Measurements from ENCODE around the gene RGS9.

The RGS9 gene

DNA sequence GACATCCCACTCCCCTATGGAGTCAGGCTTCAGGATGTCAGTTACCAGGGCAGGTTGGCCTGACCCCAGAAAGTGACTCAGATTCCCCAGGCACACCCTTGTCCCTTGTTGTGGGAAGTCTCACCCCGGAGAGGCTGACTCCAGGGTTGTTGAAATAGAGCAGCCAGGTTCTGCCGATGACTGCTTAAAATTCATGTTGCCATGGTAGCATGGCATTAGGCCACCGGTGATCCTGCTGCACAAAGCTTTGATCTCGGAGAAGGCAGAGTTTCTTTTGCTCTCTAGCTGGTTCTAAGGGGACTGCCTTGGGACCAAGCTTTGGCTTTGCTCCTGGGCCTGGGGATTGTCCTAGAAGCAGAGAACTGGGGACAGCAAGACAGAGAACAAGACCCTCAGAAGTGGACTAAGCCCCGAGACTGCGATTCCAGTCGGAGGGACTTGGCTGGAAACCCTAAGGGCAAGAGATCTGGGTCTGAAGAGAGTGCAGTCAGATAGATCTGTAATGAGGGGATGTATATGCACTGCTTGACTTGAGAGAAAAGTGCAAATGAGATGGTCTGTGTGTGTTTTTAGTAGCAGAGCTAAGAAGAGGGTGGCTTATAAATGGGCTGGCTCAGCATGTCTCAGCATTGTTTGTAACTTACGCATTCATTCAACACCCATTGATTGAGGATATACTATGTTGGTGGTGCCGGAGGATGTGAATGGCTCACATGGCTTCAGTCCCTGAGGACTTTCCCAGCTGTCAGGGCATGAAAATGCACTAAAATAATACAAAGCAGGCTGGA lies 106.9 kb downstream of the RGS9 start:
- Histone ChIP-seq H3K4me1 (ENCODE audit: control insufficient read depth in 1 of 2, insufficient read depth in 1 of 2, low read depth in 1 of 2, low read length in 1 of 2) (no peaks in the 10 kb centered on the region), H3K27me3 (peaks cover 52% of the 10 kb centered on the region), H3K27ac (no peak overlapping the region), H3K4me3 (ENCODE audit: low read depth in 1 of 2, low read length in 1 of 2) (no peak overlapping the region), H3K9me3 (no peaks in the 10 kb centered on the region), H3K36me3 (no peaks in the 10 kb centered on the region)
- TF ChIP-seq CTCF (IDR thresholded peaks at IDR 0.05) = no peak

- Histone ChIP-seq H3K27me3 (peaks cover 46% of the 10 kb centered on the region), H3K4me1 (ENCODE audit: control insufficient read depth in 1 of 2, insufficient read depth in 1 of 2, low read depth in 1 of 2, low read length in 1 of 2) (no peaks in the 10 kb centered on the region), H3K9me3 (no peaks in the 10 kb centered on the region), H3K36me3 (no peaks in the 10 kb centered on the region), H3K4me3 (ENCODE audit: low read depth in 1 of 2, low read length in 1 of 2) (no peak overlapping the region), H3K27ac (no peak overlapping the region)
- no peak for TF ChIP-seq CTCF (IDR thresholded peaks at IDR 0.05)
Observed at GRCh38 chr17:65246252-65246651, 109.1 kb downstream of the RGS9 start.

DNA sequence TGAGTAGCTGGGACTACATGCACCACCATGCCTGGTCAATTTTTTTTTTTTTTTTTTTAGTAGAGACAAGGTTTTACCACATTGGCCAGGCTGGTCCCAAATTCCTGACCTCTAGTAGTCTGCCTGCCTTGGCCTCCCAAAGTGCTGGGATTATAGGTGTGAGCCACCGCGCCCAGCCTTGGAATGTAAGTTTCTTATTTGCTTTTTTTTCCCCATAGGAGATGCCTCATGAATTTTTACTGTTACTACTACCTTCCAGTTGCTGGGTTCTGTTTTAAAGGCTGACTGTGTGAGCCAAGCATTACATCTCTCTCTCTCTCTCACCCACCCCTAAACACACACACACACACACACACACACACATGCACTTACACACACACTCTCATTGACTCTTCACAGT lies 112.6 kb downstream of the RGS9 start:
- Histone ChIP-seq H3K27me3 (peaks cover 39% of the 10 kb centered on the region), H3K4me3 (ENCODE audit: low read depth in 1 of 2, low read length in 1 of 2) (no peak overlapping the region), H3K27ac (no peak overlapping the region), H3K9me3 (no peaks in the 10 kb centered on the region), H3K36me3 (no peaks in the 10 kb centered on the region), H3K4me1 (ENCODE audit: control insufficient read depth in 1 of 2, insufficient read depth in 1 of 2, low read depth in 1 of 2, low read length in 1 of 2) (no peaks in the 10 kb centered on the region)
- TF ChIP-seq CTCF (IDR thresholded peaks at IDR 0.05) = no peak

- H3K27ac ChIP-seq = no peak overlapping the region
- no peak overlapping the region for H3K4me3 ChIP-seq (ENCODE audit: low read depth in 1 of 2, low read length in 1 of 2)
- H3K27me3 ChIP-seq = peaks cover 24% of the 10 kb centered on the region
- H3K36me3 ChIP-seq = no peaks in the 10 kb centered on the region
- TF ChIP-seq CTCF (IDR thresholded peaks at IDR 0.05) = no peak
- H3K9me3 ChIP-seq = no peaks in the 10 kb centered on the region
- no peaks in the 10 kb centered on the region for H3K4me1 ChIP-seq (ENCODE audit: control insufficient read depth in 1 of 2, insufficient read depth in 1 of 2, low read depth in 1 of 2, low read length in 1 of 2)
Observed at GRCh38 chr17:65254166-65254565, 117.0 kb downstream of the RGS9 start.

DNA sequence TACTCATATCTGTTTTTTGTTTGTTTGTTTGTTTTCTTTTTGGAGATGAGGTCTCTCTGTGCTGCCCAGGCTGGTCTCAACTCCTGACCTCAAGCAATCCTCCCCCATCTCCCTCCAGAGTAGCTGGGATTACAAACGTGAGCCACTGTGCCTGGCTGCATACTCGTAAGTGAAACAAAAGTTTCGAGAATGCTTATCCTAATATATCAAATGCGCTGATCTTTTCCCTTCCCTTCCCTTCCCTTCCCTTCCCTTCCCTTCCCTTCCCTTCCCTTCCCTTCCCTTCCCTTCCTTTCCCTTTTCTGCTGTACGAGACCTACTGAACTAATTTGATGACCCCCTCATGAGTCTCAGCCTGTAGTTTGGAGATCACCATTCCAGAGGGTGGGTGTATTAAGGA lies 122.1 kb downstream of the RGS9 start:
- no peak overlapping the region for H3K27ac ChIP-seq
- H3K4me3 ChIP-seq (ENCODE audit: low read depth in 1 of 2, low read length in 1 of 2) = no peak overlapping the region
- no peaks in the 10 kb centered on the region for H3K9me3 ChIP-seq
- peaks cover 21% of the 10 kb centered on the region for H3K27me3 ChIP-seq
- no peak for TF ChIP-seq CTCF (IDR thresholded peaks at IDR 0.05)
- no peaks in the 10 kb centered on the region for H3K4me1 ChIP-seq (ENCODE audit: control insufficient read depth in 1 of 2, insufficient read depth in 1 of 2, low read depth in 1 of 2, low read length in 1 of 2)
- H3K36me3 ChIP-seq = no peaks in the 10 kb centered on the region

All from neutrophil (primary cell).